Measurements from ENCODE around the gene PLEKHM3. TPM values are rescaled to one million over a fixed set of nuclear protein-coding genes. Genes with fewer than 3 reads are reported as not detected.

PLEKHM3 gene
- total RNA-seq, 4 donors from 2014 or later, result 5.6 to 8.8 (median 6.8) TPM

DNA sequence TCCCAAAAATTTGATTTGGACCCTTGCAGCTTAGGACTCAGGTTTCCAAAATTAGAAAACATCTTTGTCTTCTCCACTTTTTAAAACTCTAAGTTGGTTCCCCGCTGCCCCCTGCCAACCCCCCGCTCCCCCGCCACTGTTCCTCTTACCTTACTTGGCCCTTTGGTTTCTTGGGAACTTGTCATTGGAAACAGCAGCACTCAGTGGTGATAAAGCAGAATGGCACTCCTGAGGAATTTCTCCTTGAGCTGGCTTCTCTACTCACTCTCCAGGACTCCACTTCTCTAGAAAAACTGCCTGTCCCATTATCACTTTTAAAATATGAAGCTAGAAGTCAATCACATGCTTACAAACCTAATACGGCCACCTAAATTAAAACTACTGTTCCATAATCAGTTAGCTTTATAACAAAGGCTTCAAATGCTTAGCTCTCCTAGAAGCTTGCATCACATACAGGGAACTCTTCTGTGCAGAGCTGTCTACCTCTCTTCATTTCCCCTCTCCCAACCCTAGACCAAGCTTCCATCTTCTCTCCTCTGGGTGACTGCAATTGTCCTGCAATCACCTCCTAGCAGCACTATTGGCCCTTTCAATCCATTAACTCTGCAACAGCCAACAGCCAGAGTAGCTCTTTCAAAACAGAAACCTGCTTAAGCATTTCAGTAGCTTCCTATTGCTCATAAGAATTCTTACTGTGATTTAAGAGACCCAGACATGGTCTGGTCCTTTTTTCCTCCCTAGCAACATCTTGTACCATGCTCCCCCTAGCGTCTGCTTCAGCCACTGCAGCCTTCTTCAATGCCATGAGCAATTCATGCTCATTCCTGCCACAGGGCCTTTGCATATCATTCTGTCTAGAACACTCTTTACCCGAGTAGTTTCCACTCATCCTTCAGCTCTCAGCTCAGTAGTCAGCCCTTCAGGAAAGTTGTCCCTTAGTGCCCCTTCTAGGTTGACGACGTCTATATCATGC lies 15.2 kb upstream of the PLEKHM3 start:
- H3K36me3 ChIP-seq, result no peaks in the 10 kb centered on the region
- no peaks in the 10 kb centered on the region for H3K9me3 ChIP-seq
- ATAC-seq (peak in 1 of 2 donors; percentile 82), DNase-seq (peak; percentile 8 to 48)
- H3K4me3 ChIP-seq, result no peak overlapping the region
- H3K27ac ChIP-seq, result no peak overlapping the region
- H3K27me3 ChIP-seq, result no peaks in the 10 kb centered on the region
- intact Hi-C loops (cut with DNase I; ENCODE audit: low total_unique reads), result loop anchor here (2.0 kb wide), 1 partner anchor 294 kb away; no protein-coding TSS in a partner anchor
- TF ChIP-seq POLR2A (IDR thresholded peaks at IDR 0.05), result no peak
- TF ChIP-seq, protein P1, sequence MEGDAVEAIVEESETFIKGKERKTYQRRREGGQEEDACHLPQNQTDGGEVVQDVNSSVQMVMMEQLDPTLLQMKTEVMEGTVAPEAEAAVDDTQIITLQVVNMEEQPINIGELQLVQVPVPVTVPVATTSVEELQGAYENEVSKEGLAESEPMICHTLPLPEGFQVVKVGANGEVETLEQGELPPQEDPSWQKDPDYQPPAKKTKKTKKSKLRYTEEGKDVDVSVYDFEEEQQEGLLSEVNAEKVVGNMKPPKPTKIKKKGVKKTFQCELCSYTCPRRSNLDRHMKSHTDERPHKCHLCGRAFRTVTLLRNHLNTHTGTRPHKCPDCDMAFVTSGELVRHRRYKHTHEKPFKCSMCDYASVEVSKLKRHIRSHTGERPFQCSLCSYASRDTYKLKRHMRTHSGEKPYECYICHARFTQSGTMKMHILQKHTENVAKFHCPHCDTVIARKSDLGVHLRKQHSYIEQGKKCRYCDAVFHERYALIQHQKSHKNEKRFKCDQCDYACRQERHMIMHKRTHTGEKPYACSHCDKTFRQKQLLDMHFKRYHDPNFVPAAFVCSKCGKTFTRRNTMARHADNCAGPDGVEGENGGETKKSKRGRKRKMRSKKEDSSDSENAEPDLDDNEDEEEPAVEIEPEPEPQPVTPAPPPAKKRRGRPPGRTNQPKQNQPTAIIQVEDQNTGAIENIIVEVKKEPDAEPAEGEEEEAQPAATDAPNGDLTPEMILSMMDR (IDR thresholded peaks at IDR 0.05 in 4 of 5, conservative IDR thresholded peaks at IDR 0.05 in 1 of 5), result peak; percentile 34 to 73 (median 63)
- in situ Hi-C loops (cut with MboI; ENCODE audit: low sequenced_read_pairs in 4 of 4), result loop anchor here in 2 of 4 donors (25.0 kb wide), 2 partner anchors 403 to 428 kb away; partner anchors contain the start of gene METTL21A (in 1 of the 2)
- H3K4me1 ChIP-seq, result no peaks in the 10 kb centered on the region

DNA sequence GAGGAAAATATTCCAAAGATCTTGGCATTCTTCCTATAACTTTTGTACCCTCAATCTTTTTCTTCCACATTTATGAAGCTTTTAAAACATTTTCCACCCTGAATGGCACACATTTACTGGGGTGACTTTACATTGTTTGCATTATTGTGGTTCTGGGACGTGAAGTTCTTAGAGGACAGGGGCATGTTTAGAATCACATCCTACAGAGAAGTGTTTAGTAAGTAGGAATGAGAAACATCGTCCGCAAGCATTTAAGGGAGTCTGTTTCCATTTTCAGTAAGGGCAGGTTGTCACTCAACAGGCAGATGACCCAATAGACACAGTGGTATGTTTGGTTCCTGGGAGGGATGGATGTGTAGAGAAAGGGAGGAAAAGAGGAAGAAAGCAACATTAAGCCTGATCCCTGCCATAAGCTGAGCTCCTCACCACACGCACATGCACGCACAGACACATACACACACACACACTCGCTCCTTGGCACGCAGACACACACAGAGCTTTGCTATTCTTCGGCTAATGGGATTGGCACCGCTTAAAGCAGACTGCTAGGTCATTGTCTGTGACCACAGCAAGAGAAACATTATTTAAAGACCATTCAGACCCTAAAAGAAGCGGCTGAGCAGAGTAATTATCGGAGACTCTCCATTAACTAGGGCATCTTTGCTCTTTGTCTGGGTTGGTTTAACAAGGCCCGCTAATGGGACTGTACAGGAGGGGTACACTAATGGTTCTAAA lies 14.2 kb upstream of the PLEKHM3 start:
- H3K27ac ChIP-seq, result no peak overlapping the region
- in situ Hi-C loops (cut with MboI; ENCODE audit: low sequenced_read_pairs in 4 of 4), result loop anchor here in 3 of 4 donors (10.0 to 25.0 kb wide), 3 partner anchors 295 to 427 kb away; partner anchors contain the start of gene METTL21A (in 1 of the 3)
- no peaks in the 10 kb centered on the region for H3K4me1 ChIP-seq
- H3K27me3 ChIP-seq, result no peaks in the 10 kb centered on the region
- H3K9me3 ChIP-seq, result no peaks in the 10 kb centered on the region
- no peak overlapping the region for H3K4me3 ChIP-seq
- TF ChIP-seq POLR2A (IDR thresholded peaks at IDR 0.05), result no peak
- TF ChIP-seq, protein P1 (IDR thresholded peaks at IDR 0.05 in 4 of 5, conservative IDR thresholded peaks at IDR 0.05 in 1 of 5), result no peak
- DNase-seq, result no peak
- no peaks in the 10 kb centered on the region for H3K36me3 ChIP-seq
- intact Hi-C loops (cut with DNase I; ENCODE audit: low total_unique reads), result loop anchor here (2.0 kb wide), 1 partner anchor 293 kb away; no protein-coding TSS in a partner anchor
- no peak for ATAC-seq

DNA sequence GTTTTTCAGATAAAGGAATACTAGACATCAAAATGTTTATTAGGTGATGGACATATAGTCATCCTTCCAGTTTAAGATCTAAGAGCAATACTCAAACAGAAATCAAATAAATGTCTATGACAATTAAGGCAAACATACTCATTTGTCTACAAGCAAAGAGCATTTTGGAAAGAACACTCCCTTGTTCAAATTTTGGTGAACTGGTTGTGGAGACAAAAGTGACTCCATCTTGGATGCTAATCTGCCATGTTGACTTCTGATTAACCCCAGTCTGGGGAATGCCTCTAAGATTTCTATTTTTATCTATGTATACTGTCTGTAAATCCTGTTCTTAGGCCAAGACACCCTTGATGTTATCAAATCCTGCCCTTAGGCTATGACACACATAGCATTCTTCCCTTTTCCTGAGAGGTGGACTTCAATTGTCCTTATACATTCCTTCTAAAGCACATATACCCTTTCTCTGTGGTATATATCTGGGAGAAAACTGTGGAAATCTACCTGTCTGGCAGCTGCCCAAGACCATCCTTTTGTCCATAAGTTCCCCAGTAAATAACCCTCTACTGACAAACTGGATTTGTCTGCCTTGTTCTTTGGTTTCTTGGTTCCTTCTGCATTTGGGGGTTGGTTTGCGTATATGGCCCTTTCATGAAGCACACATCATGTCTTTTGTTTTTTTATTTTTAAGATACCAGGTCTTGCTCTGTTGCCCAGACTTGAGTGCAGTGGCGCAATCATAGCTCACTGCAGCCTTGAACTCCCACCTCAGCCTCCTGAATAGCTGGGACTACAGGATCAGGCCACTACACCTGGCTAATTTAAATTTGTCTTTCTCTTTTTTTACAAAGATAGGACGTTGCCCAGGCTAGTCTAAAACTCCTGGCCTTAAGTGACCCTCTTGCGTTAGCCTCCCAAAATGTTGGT lies 12.5 kb upstream of the PLEKHM3 start:
- Histone ChIP-seq H3K27me3 (no peaks in the 10 kb centered on the region), H3K4me3 (no peak overlapping the region), H3K36me3 (no peaks in the 10 kb centered on the region), H3K27ac (no peak overlapping the region), H3K4me1 (no peaks in the 10 kb centered on the region), H3K9me3 (no peaks in the 10 kb centered on the region)
- DNase-seq (no peak), ATAC-seq (no peak)
- TF ChIP-seq POLR2A (IDR thresholded peaks at IDR 0.05), result no peak
- TF ChIP-seq, protein P1 (IDR thresholded peaks at IDR 0.05 in 4 of 5, conservative IDR thresholded peaks at IDR 0.05 in 1 of 5), result no peak
- in situ Hi-C loops (cut with MboI; ENCODE audit: low sequenced_read_pairs in 4 of 4), result loop anchor here in 3 of 4 donors (10.0 to 25.0 kb wide), 3 partner anchors 293 to 426 kb away; partner anchors contain the start of gene METTL21A (in 1 of the 3)
- intact Hi-C loops (cut with DNase I; ENCODE audit: low total_unique reads), result no loop called here

DNA sequence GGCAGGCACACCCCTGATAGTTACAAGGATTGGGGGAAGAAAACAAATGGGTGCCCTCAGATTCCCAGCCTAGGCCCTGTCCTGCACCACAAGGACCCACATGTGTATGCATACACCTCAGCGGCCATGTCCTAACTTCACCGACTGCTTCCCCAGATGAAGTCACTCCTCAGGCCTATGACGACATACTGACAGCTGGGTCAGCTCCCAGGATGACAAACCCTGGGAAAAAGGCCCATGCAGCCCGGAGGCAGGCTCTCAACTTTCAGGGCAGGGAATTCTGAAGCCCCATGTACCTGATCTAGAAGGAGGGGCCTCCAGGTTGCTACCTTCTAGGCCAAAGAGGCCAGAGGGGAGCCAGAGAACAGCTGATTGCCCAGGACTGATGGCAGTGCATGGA lies 11.0 kb upstream of the PLEKHM3 start:
- Histone ChIP-seq H3K9me3 (no peaks in the 10 kb centered on the region), H3K27ac (no peak overlapping the region), H3K4me3 (no peak overlapping the region), H3K4me1 (no peaks in the 10 kb centered on the region), H3K27me3 (no peaks in the 10 kb centered on the region), H3K36me3 (no peaks in the 10 kb centered on the region)
- in situ Hi-C loops (cut with MboI; ENCODE audit: low sequenced_read_pairs in 4 of 4) (loop anchor here in 3 of 4 donors (10.0 to 25.0 kb wide), 3 partner anchors 292 to 424 kb away; partner anchors contain the start of gene METTL21A (in 1 of the 3)), intact Hi-C loops (cut with DNase I; ENCODE audit: low total_unique reads) (no loop called here)
- ATAC-seq (no peak), DNase-seq (no peak)
- TF ChIP-seq, protein P1 (IDR thresholded peaks at IDR 0.05 in 4 of 5, conservative IDR thresholded peaks at IDR 0.05 in 1 of 5), result no peak
- TF ChIP-seq POLR2A (IDR thresholded peaks at IDR 0.05), result no peak

Data from gastrocnemius medialis (tissue), 4 donors.